Neuronal stem cell (in vitro differentiated cells): Measurements from ENCODE around the gene ANK2.

Experiments
- DNase-seq: peaks from one replicate; pipeline ENCODE4 v3.0.0-alpha.2; 2013; ENCODE audit warnings: low spot score
- H2AFZ ChIP-seq: one replicate; pipeline ENCODE4 v1.6.1; 2013; ENCODE audit warnings: mild to moderate bottlenecking, low read length, inconsistent platforms
- H2AK5ac ChIP-seq: 2 replicates; pipeline ENCODE4 v1.6.1; 2013; ENCODE audit warnings: low read depth, mild to moderate bottlenecking, inconsistent platforms, low read length, moderate library complexity, mixed read lengths
- H2BK120ac ChIP-seq: 2 replicates; pipeline ENCODE4 v1.6.1; 2013; ENCODE audit warnings: low read depth, mild to moderate bottlenecking, inconsistent platforms, low read length, moderate library complexity, mixed read lengths
- H2BK12ac ChIP-seq: one replicate; pipeline ENCODE4 v1.6.1; 2013; ENCODE audit warnings: low read length, inconsistent platforms
- H2BK15ac ChIP-seq: 2 replicates; pipeline ENCODE4 v1.6.1; 2013; ENCODE audit warnings: mild to moderate bottlenecking, low read length, inconsistent platforms, mixed read lengths
- H2BK5ac ChIP-seq: one replicate; pipeline ENCODE4 v1.6.1; 2013; ENCODE audit warnings: inconsistent platforms, mild to moderate bottlenecking, low read length, moderate library complexity
- H3K14ac ChIP-seq: one replicate; pipeline ENCODE4 v1.6.1; 2013; ENCODE audit warnings: low read length, inconsistent platforms
- H3K18ac ChIP-seq: 2 replicates; pipeline ENCODE4 v1.6.1; 2013; ENCODE audit warnings: low read length, inconsistent platforms
- H3K23ac ChIP-seq: 2 replicates; pipeline ENCODE4 v1.6.1; 2013; ENCODE audit warnings: low read depth, mild to moderate bottlenecking, mixed read lengths, low read length, inconsistent platforms; ENCODE audit not compliant: poor library complexity
- H3K27ac ChIP-seq: replicated peaks from 3 replicates; pipeline ENCODE4 v1.5.1; 2013; ENCODE audit warnings: low read length, inconsistent platforms
- H3K27me3 ChIP-seq, 3 experiments: 2 replicates each; pipeline ENCODE4 v1.6.1; 2013; ENCODE audit warnings: low read length in 3 of 3, mild to moderate bottlenecking in 2 of 3, inconsistent platforms in 1 of 3, low read depth in 1 of 3, mixed read lengths in 1 of 3, moderate library complexity in 1 of 3; ENCODE audit not compliant: control insufficient read depth in 3 of 3, insufficient read depth in 3 of 3
- H3K36me3 ChIP-seq, 2 donors: replicated peaks in 1 of 2; 2 replicates each; pipeline ENCODE4 v1.6.1; 2013; ENCODE audit warnings: low read length in 2 of 2; ENCODE audit not compliant: control insufficient read depth in 2 of 2, insufficient read depth in 2 of 2
- H3K4ac ChIP-seq: 2 replicates; pipeline ENCODE4 v1.6.1; 2013; ENCODE audit warnings: inconsistent platforms, mild to moderate bottlenecking, low read length, moderate library complexity
- H3K4me1 ChIP-seq, 2 donors: 1 replicate in 1 of 2; 2 replicates in 1 of 2; pipeline ENCODE4 v1.6.1; 2013; ENCODE audit warnings: low read length in 2 of 2, low read depth in 1 of 2; ENCODE audit not compliant: control insufficient read depth in 2 of 2, insufficient read depth in 1 of 2
- H3K4me2 ChIP-seq: one replicate; pipeline ENCODE4 v1.6.1; 2013; ENCODE audit warnings: mild to moderate bottlenecking, low read length, inconsistent platforms; ENCODE audit not compliant: insufficient read depth, poor library complexity, severe bottlenecking
- H3K4me3 ChIP-seq, 2 donors: 2 replicates each; pipeline ENCODE4 v1.5.1; 2013; ENCODE audit warnings: low read length in 2 of 2, mild to moderate bottlenecking in 2 of 2, inconsistent platforms in 1 of 2, moderate library complexity in 1 of 2
- H3K79me1 ChIP-seq: one replicate; pipeline ENCODE4 v1.6.1; 2013; ENCODE audit warnings: low read depth, mild to moderate bottlenecking, inconsistent platforms, low read length, moderate library complexity
- H3K9ac ChIP-seq: one replicate; pipeline ENCODE4 v1.6.1; 2013; ENCODE audit warnings: mild to moderate bottlenecking, low read depth, low read length, inconsistent platforms; ENCODE audit not compliant: poor library complexity
- H3K9me3 ChIP-seq, 2 donors: replicated peaks in 1 of 2; 2 replicates each; pipeline versions ENCODE3 to v1.6.1; 2013; ENCODE audit warnings: low read length in 2 of 2, mild to moderate bottlenecking in 2 of 2, inconsistent platforms in 1 of 2, low read depth in 1 of 2, mixed read lengths in 1 of 2, moderate library complexity in 1 of 2; ENCODE audit not compliant: control insufficient read depth in 2 of 2, insufficient read depth in 1 of 2
- H4K8ac ChIP-seq: one replicate; pipeline ENCODE4 v1.6.1; 2013; ENCODE audit warnings: low read depth, mild to moderate bottlenecking, inconsistent platforms, low read length, moderate library complexity
- H4K91ac ChIP-seq: one replicate; pipeline ENCODE4 v1.6.1; 2013; ENCODE audit warnings: low read length, low read depth, mild to moderate bottlenecking, inconsistent platforms; ENCODE audit not compliant: poor library complexity
- WGBS, 2 donors: extraction: QIAGEN DNeasy Blood & Tissue Kit; methylation state at CpG; one replicate each; pipeline ENCODE4 v1.1.7; 2013; ENCODE audit warnings: missing lambda C conversion rate in 2 of 2, mixed read lengths in 1 of 2; ENCODE audit not compliant: insufficient read length in 2 of 2, insufficient replicate concordance in 1 of 2; ENCODE audit errors: extremely low coverage in 2 of 2; 5-methylcytosine and 5-hydroxymethylcytosine counted together

ANK2 gene

GRCh38 chr4:113383111-113383785 is 333.8 kb downstream of the ANK2 start:
- H3K18ac ChIP-seq = no peak overlapping the region
- H3K14ac ChIP-seq = no peak overlapping the region
- H4K8ac ChIP-seq = no peak overlapping the region
- no peak overlapping the region for H3K4me3 ChIP-seq
- H2AFZ ChIP-seq = no peak overlapping the region
- H3K4me2 ChIP-seq = no peak overlapping the region
- no peak overlapping the region for H3K4ac ChIP-seq
- H2AK5ac ChIP-seq = no peak overlapping the region
- peaks cover 0 to 5% of the 10 kb centered on the region in 2 donors for H3K36me3 ChIP-seq
- no peaks in the 10 kb centered on the region for H3K27me3 ChIP-seq
- no peak overlapping the region for H2BK15ac ChIP-seq
- H4K91ac ChIP-seq = no peak overlapping the region
- no peaks in the 10 kb centered on the region for H3K9me3 ChIP-seq
- H3K27ac ChIP-seq = no peak overlapping the region
- no peak overlapping the region for H3K23ac ChIP-seq
- H2BK120ac ChIP-seq = no peak overlapping the region
- no peak for DNase-seq
- no peak overlapping the region for H3K9ac ChIP-seq
- no peaks in the 10 kb centered on the region for H3K79me1 ChIP-seq
- no peak overlapping the region for H2BK12ac ChIP-seq
- no CpG with 5 or more reads among the region's 5 CpGs for WGBS, 2 donors
- no peak overlapping the region for H2BK5ac ChIP-seq
- no peaks in the 10 kb centered on the region for H3K4me1 ChIP-seq

- no peak overlapping the region for H4K8ac ChIP-seq
- no peak overlapping the region for H3K18ac ChIP-seq
- no peak overlapping the region for H2BK5ac ChIP-seq
- DNase-seq = no peak
- no peak overlapping the region for H2AFZ ChIP-seq
- H3K36me3 ChIP-seq = peaks cover 0 to 5% of the 10 kb centered on the region in 2 donors
- H3K23ac ChIP-seq = no peak overlapping the region
- no peaks in the 10 kb centered on the region for H3K27me3 ChIP-seq
- peaks cover 2 to 4% of the 10 kb centered on the region in 2 donors for H3K9me3 ChIP-seq
- no peak overlapping the region for H2BK12ac ChIP-seq
- no CpG with 5 or more reads among the region's 5 CpGs for WGBS, 2 donors
- H4K91ac ChIP-seq = no peak overlapping the region
- no peak overlapping the region for H3K9ac ChIP-seq
- no peaks in the 10 kb centered on the region for H3K79me1 ChIP-seq
- H3K14ac ChIP-seq = no peak overlapping the region
- H3K27ac ChIP-seq = no peak overlapping the region
- no peak overlapping the region for H2BK15ac ChIP-seq
- no peak overlapping the region for H3K4me3 ChIP-seq
- no peaks in the 10 kb centered on the region for H3K4me1 ChIP-seq
- no peak overlapping the region for H3K4me2 ChIP-seq
- no peak overlapping the region for H2AK5ac ChIP-seq
- no peak overlapping the region for H2BK120ac ChIP-seq
- H3K4ac ChIP-seq = no peak overlapping the region
These were observed 335.1 kb downstream of the ANK2 start for GRCh38 chr4:113384600-113384999.

- Histone ChIP-seq H3K9ac (no peak overlapping the region), H3K4me3 (no peak overlapping the region), H2BK15ac (no peak overlapping the region), H3K27ac (no peak overlapping the region), H3K23ac (no peak overlapping the region), H4K91ac (no peak overlapping the region), H4K8ac (no peak overlapping the region), H3K4ac (no peak overlapping the region), H3K4me2 (no peak overlapping the region), H3K18ac (no peak overlapping the region), H3K36me3 (peaks cover 0 to 5% of the 10 kb centered on the region in 2 donors), H2BK120ac (no peak overlapping the region), H2AFZ (no peak overlapping the region), H3K4me1 (no peaks in the 10 kb centered on the region), H3K14ac (no peak overlapping the region), H3K79me1 (no peaks in the 10 kb centered on the region), H2AK5ac (no peak overlapping the region), H2BK12ac (no peak overlapping the region), H3K9me3 (peaks cover 2 to 4% of the 10 kb centered on the region in 2 donors), H3K27me3 (no peaks in the 10 kb centered on the region), H2BK5ac (no peak overlapping the region)
- no CpG with 5 or more reads among the region's 4 CpGs for WGBS, 2 donors
- DNase-seq = no peak
These were observed 335.9 kb downstream of the ANK2 start for GRCh38 chr4:113385281-113385899.

GRCh38 chr4:113389160-113389559 is 339.7 kb downstream of the ANK2 start:
- no peak overlapping the region for H2BK5ac ChIP-seq
- no peak overlapping the region for H4K91ac ChIP-seq
- H2AFZ ChIP-seq = no peak overlapping the region
- H3K27ac ChIP-seq = no peak overlapping the region
- H3K36me3 ChIP-seq = no peaks in the 10 kb centered on the region
- no peak overlapping the region for H3K9ac ChIP-seq
- no peak overlapping the region for H3K18ac ChIP-seq
- H3K14ac ChIP-seq = no peak overlapping the region
- no CpG with 5 or more reads among the region's 3 CpGs for WGBS, 2 donors
- DNase-seq = no peak
- H2AK5ac ChIP-seq = no peak overlapping the region
- H3K4me2 ChIP-seq = no peak overlapping the region
- H3K27me3 ChIP-seq = no peaks in the 10 kb centered on the region
- H3K4ac ChIP-seq = no peak overlapping the region
- H4K8ac ChIP-seq = no peak overlapping the region
- no peak overlapping the region for H2BK120ac ChIP-seq
- H3K4me1 ChIP-seq = no peaks in the 10 kb centered on the region
- no peak overlapping the region for H3K4me3 ChIP-seq
- H3K23ac ChIP-seq = no peak overlapping the region
- H3K9me3 ChIP-seq = peaks cover 2 to 4% of the 10 kb centered on the region in 2 donors
- no peaks in the 10 kb centered on the region for H3K79me1 ChIP-seq
- no peak overlapping the region for H2BK12ac ChIP-seq
- H2BK15ac ChIP-seq = no peak overlapping the region
